ENCODE measurements around the gene EFNB1. TPM values are rescaled to one million over a fixed set of nuclear protein-coding genes. Genes with fewer than 3 reads are reported as not detected.

EFNB1 gene
- total and polyA plus RNA-seq, 10 of the 15 experiments (the other 5 are each of a cell fraction or from before 2014, with no cell fraction given), result 0.02 to 1.0 (median 0.81) TPM; not detected in 1

DNA sequence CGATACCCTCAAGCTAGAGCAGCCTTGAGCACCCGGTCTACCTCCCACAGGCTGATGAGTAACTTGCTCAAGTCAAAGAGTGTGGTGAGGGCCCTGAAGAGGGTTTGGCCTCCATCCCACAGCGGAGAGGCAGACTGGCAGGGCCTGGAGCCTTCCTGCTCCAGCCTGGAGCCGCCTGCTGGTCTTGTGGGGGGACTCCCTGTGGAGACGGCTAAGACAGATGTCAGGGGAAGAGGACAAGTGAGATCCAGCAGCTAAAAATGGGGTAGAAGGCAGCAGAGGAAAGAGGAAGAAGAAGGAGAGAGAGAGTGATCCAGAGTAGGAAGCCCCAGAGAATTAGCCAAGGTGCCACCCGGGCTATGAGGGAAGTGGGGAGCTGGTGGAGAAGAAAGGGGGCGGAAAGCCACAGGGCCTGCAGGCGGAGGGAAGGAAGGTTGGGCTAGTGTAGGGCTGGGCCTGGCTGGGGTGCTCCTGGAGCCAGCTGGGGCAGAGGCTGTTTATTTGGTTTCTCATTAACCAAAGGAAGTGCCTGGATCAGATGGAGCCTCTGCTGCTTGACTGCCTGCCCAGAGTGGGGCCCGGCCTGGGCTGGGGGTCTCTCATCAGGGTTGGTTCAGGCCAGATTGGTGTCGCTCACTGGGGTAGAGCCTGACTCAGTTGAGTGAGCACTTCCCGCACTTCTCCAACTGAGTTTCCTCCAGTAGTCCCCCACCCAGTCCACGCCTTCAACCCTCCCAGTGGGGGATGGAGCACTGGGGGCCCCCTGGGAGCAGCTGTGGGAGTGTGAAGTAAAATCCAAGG lies 14.2 kb downstream of the EFNB1 start:
- ChIA-PET SMC1A (ENCODE audit: uncharacterized antibody, unreplicated experiment) (no interaction called here), POLR2A (no interaction called here), CTCF (interaction anchor here (1.4 kb wide), 1 partner anchor 15 kb away, joined by 4 read pairs; no protein-coding TSS in a partner anchor), RAD21 (ENCODE audit: unreplicated experiment) (interaction anchor here (0.6 kb wide), 1 partner anchor 365 kb away, joined by 3 read pairs; no protein-coding TSS in a partner anchor)
- no peak for DNase-seq (ENCODE audit: low read depth, low spot score)
- no peaks in the 10 kb centered on the region for H3K27me3 ChIP-seq (replicated peaks in 1 of 2; ENCODE audit: control insufficient read depth in 2 of 2, insufficient read depth in 2 of 2, low read length in 1 of 2)
- in situ Hi-C loops (cut with MboI) (no loop called here), intact Hi-C loops (cut with micrococcal nuclease; ENCODE audit: unreplicated experiment) (no loop called here)
- H3K79me2 ChIP-seq (ENCODE audit: control insufficient read depth, insufficient read depth, low read length), result no peaks in the 10 kb centered on the region
- ATAC-seq, result no peak
- no peak overlapping the region for H3K27ac ChIP-seq (ENCODE audit: control insufficient read depth, insufficient read depth)
- no peak overlapping the region for H3K4me2 ChIP-seq (ENCODE audit: control insufficient read depth, insufficient read depth)
- no peaks in the 10 kb centered on the region for H3K4me1 ChIP-seq (ENCODE audit: control insufficient read depth, insufficient read depth, low read length)
- BruUV-seq (replicated peaks), result no TSS peak
- H2AFZ ChIP-seq (ENCODE audit: control insufficient read depth, low read depth, low read length), result no peak overlapping the region
- FAIRE-seq, result no peak
- H3K4me3 ChIP-seq, result no peak overlapping the region
- H3K36me3 ChIP-seq (ENCODE audit: control insufficient read depth in 2 of 2, insufficient read depth in 2 of 2, low read length in 1 of 2), result no peaks in the 10 kb centered on the region
- H3K9ac ChIP-seq (ENCODE audit: control insufficient read depth, insufficient read depth, low read length), result no peak overlapping the region
- TF ChIP-seq ATF3 (IDR thresholded peaks at IDR 0.05; ENCODE audit: borderline replicate concordance, extremely low read depth, low read depth, low read length) (no peak), SP1 (IDR thresholded peaks at IDR 0.05; ENCODE audit: low read depth, low read length) (no peak), HSF1 (IDR thresholded peaks at IDR 0.05; ENCODE audit: low read depth, low read length) (no peak), WRNIP1 (IDR thresholded peaks at IDR 0.05; ENCODE audit: borderline replicate concordance, low read depth, low read length) (no peak), NR2F1 (conservative IDR thresholded peaks at IDR 0.05) (no peak), HDAC2 (IDR thresholded peaks at IDR 0.05) (no peak), YY1 (IDR thresholded peaks at IDR 0.05; ENCODE audit: low read depth, low read length) (no peak), POLR2AphosphoS2 (IDR thresholded peaks at IDR 0.05; ENCODE audit: low read depth, low read length) (no peak), ZZZ3 (IDR thresholded peaks at IDR 0.05; ENCODE audit: control insufficient read depth, insufficient read length, low read depth) (no peak), BACH1 (IDR thresholded peaks at IDR 0.05; ENCODE audit: borderline replicate concordance) (no peak), BRCA1 (IDR thresholded peaks at IDR 0.05; ENCODE audit: low read depth, low read length) (no peak), ZNF207 (IDR thresholded peaks at IDR 0.05; ENCODE audit: borderline replicate concordance) (no peak), SUZ12 (IDR thresholded peaks at IDR 0.05; ENCODE audit: unreplicated experiment) (no peak), GATAD2B (conservative IDR thresholded peaks at IDR 0.05; ENCODE audit: low read depth) (no peak)
- TF ChIP-seq, protein P1, sequence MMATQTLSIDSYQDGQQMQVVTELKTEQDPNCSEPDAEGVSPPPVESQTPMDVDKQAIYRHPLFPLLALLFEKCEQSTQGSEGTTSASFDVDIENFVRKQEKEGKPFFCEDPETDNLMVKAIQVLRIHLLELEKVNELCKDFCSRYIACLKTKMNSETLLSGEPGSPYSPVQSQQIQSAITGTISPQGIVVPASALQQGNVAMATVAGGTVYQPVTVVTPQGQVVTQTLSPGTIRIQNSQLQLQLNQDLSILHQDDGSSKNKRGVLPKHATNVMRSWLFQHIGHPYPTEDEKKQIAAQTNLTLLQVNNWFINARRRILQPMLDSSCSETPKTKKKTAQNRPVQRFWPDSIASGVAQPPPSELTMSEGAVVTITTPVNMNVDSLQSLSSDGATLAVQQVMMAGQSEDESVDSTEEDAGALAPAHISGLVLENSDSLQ (IDR thresholded peaks at IDR 0.05), result no peak
- TF ChIP-seq, protein P2, sequence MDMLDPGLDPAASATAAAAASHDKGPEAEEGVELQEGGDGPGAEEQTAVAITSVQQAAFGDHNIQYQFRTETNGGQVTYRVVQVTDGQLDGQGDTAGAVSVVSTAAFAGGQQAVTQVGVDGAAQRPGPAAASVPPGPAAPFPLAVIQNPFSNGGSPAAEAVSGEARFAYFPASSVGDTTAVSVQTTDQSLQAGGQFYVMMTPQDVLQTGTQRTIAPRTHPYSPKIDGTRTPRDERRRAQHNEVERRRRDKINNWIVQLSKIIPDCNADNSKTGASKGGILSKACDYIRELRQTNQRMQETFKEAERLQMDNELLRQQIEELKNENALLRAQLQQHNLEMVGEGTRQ (IDR thresholded peaks at IDR 0.05; ENCODE audit: borderline replicate concordance, low read depth, low read length), result no peak
- TF ChIP-seq, protein P3, sequence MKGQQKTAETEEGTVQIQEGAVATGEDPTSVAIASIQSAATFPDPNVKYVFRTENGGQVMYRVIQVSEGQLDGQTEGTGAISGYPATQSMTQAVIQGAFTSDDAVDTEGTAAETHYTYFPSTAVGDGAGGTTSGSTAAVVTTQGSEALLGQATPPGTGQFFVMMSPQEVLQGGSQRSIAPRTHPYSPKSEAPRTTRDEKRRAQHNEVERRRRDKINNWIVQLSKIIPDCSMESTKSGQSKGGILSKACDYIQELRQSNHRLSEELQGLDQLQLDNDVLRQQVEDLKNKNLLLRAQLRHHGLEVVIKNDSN (IDR thresholded peaks at IDR 0.05; ENCODE audit: borderline replicate concordance, extremely low read length, insufficient read depth, low read depth, low read length), result no peak
- TF ChIP-seq, protein P4, sequence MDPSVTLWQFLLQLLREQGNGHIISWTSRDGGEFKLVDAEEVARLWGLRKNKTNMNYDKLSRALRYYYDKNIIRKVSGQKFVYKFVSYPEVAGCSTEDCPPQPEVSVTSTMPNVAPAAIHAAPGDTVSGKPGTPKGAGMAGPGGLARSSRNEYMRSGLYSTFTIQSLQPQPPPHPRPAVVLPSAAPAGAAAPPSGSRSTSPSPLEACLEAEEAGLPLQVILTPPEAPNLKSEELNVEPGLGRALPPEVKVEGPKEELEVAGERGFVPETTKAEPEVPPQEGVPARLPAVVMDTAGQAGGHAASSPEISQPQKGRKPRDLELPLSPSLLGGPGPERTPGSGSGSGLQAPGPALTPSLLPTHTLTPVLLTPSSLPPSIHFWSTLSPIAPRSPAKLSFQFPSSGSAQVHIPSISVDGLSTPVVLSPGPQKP (IDR thresholded peaks at IDR 0.05; ENCODE audit: low read depth, low read length), result no peak
- no peaks in the 10 kb centered on the region; the same call in 2 of the 3 replicates for H3K9me3 ChIP-seq (replicated peaks; ENCODE audit: control insufficient read depth, insufficient read depth, low read length)
- no peaks in the 10 kb centered on the region for H4K20me1 ChIP-seq (ENCODE audit: control insufficient read depth, insufficient read depth)
- WGBS (ENCODE audit: insufficient coverage, insufficient replicate concordance, low lambda C conversion rate, missing lambda C conversion rate), result 47% methylated on average over 12 of the region's 12 CpGs
